ENCODE results near the gene FZD1. TPM values are rescaled to one million over a fixed set of nuclear protein-coding genes. Genes with fewer than 3 reads are reported as not detected.

Gene FZD1
- total RNA-seq, 4 donors from 2014 or later: 8.6 to 14.5 (median 10.4) TPM

DNA sequence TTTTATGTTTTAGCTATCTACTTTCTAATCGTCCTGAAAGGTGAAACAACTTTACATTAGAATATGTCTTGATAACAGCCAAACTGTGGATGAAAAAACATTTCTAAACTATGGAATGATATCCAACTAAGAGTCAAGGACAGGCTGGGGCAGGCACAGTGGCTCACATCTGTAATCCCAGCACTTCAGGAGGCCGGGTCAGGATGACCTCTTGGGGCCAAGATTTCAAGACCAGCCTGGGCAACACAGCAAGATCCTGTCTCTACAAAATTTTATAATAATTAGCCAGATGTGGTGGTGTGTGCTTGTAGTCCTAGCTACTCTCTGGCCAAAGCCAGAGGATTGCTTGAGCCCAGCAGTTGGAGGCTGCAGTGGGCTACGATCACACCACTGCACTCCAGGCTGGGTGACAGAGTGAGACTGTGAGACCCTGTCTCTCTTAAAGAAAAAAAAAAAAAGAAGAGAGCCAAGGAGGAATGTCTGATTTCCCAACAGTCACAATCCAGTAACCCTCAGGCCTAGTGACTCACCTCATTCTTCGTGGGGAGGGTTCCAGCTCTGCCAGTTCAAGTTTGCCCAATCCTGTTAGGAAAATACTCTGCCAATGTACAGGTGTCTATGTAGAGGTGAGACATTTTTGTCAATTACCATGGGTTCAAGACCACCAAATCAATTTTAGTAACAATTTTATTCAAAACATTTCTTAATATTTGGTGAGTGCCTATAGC is 14.6 kb upstream of the FZD1 start:
- H3K36me3 ChIP-seq: no peaks in the 10 kb centered on the region
- H3K27me3 ChIP-seq: no peaks in the 10 kb centered on the region
- DNase-seq: no peak
- peaks cover 3 to 23% (median 6%) of the 10 kb centered on the region in 3 donors for H3K4me1 ChIP-seq
- no peaks in the 10 kb centered on the region for H3K9me3 ChIP-seq
- 35 to 47% methylated on average over 4 of the region's 4 CpGs for WGBS, 2 donors
- TF ChIP-seq, protein P1, sequence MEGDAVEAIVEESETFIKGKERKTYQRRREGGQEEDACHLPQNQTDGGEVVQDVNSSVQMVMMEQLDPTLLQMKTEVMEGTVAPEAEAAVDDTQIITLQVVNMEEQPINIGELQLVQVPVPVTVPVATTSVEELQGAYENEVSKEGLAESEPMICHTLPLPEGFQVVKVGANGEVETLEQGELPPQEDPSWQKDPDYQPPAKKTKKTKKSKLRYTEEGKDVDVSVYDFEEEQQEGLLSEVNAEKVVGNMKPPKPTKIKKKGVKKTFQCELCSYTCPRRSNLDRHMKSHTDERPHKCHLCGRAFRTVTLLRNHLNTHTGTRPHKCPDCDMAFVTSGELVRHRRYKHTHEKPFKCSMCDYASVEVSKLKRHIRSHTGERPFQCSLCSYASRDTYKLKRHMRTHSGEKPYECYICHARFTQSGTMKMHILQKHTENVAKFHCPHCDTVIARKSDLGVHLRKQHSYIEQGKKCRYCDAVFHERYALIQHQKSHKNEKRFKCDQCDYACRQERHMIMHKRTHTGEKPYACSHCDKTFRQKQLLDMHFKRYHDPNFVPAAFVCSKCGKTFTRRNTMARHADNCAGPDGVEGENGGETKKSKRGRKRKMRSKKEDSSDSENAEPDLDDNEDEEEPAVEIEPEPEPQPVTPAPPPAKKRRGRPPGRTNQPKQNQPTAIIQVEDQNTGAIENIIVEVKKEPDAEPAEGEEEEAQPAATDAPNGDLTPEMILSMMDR (IDR thresholded peaks at IDR 0.05): no peak
- TF ChIP-seq POLR2A (IDR thresholded peaks at IDR 0.05): no peak
- intact Hi-C loops (cut with DNase I): no loop called here
- peak overlapping the region in 1 of 4 donors; percentile 57 for H3K27ac ChIP-seq
- no peak overlapping the region for H3K4me3 ChIP-seq

DNA sequence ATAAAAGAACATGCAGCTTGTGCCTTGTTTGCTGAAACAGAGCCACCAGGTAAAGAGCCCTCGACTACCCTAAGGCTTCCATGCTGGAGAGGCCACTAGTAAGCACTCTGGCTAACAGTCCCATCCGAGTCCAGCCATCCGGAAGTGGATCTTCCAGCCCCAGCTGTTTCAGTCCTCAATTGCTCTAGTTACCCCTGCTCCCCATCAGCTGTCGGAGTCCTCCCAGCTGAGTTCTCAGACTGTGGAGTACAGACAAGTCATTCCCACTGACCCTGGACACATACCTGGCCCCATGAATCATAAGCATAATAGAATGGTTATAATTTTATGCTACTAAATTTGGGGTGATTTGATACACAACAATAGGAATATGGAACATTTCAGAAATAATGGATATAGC is 13.5 kb upstream of the FZD1 start:
- intact Hi-C loops (cut with DNase I): no loop called here
- Histone ChIP-seq H3K4me3 (no peak overlapping the region), H3K27me3 (no peaks in the 10 kb centered on the region), H3K4me1 (peaks cover 3 to 23% (median 6%) of the 10 kb centered on the region in 3 donors), H3K9me3 (no peaks in the 10 kb centered on the region), H3K36me3 (no peaks in the 10 kb centered on the region), H3K27ac (no peak overlapping the region)
- no peak for TF ChIP-seq POLR2A (IDR thresholded peaks at IDR 0.05)
- TF ChIP-seq, protein P1 (IDR thresholded peaks at IDR 0.05): no peak
- DNase-seq: no peak
- 80 to 89% methylated on average over 3 to 4 of the region's 4 CpGs for WGBS, 2 donors

DNA sequence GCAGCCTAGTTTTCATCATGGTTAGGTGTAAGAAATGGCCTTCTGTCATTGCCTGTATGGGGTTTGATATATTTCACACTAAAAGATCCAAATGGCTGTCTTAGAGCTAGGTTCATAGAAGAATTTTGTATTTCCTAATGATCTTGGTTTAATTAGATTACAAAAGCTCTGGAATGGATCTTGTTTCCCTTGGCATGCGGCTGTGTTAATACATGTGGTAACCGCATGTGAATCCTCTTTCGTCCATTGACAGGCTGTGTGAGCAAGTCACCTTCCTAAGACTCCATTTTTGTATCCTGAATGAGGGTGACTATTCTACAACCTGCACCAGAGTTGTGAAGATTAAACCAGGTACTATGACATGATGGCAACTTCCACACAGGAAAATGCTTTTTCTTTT is 12.4 kb upstream of the FZD1 start:
- intact Hi-C loops (cut with DNase I): no loop called here

DNA sequence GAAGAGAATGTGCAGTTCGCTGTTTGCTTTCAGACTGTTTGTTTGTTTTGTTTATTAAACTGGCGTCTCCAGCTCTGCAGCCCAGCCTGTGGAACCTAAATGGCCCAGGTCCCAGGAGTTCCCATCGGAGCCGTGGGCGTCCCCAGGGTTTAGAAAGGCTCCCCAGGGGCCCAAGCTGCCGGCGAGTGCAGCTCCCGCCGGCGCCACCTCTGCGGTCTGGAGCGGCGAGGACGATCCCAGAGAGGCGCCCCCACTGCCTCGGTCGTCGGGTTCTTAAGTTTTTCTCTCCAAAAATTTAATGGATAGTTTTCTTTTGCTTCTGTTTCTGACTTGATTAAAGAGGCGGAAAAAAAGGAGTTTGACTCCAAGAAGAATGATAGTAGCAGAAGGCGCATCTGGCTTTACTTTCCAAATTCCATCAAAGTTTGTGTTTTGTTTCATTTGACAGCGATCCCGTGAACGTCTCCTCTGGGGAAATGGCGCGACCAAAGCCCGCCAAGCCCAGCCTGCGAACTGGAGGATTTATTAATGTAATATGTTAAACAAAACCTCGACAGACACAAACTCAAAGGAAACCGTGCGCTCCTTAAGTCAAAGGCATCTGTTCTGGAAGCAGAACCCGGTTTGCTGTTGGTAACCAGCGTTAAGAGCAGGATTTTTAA is 718 bp upstream of the FZD1 start:
- WGBS, 2 donors: 0 to 1% methylated on average over 31 to 32 of the region's 32 CpGs
- intact Hi-C loops (cut with DNase I): no loop called here
- DNase-seq: no peak
- Histone ChIP-seq H3K36me3 (no peaks in the 10 kb centered on the region), H3K27ac (peak overlapping the region; percentile 90 to 98 (median 96)), H3K9me3 (no peaks in the 10 kb centered on the region), H3K27me3 (no peaks in the 10 kb centered on the region), H3K4me1 (peaks cover 18 to 42% (median 22%) of the 10 kb centered on the region in 3 donors), H3K4me3 (peak overlapping the region; percentile 62 to 95 (median 70))
- no peak for TF ChIP-seq POLR2A (IDR thresholded peaks at IDR 0.05)
- TF ChIP-seq, protein P1 (IDR thresholded peaks at IDR 0.05): no peak

More for the DNA sequence above, 12.4 kb upstream of the FZD1 start:
- no peak overlapping the region for H3K27ac ChIP-seq
- 73 to 76% methylated on average over 3 of the region's 3 CpGs for WGBS, 2 donors
- H3K4me3 ChIP-seq: no peak overlapping the region
- no peaks in the 10 kb centered on the region for H3K36me3 ChIP-seq
- DNase-seq: no peak
- no peaks in the 10 kb centered on the region for H3K9me3 ChIP-seq
- H3K27me3 ChIP-seq: no peaks in the 10 kb centered on the region
- TF ChIP-seq, protein P1 (IDR thresholded peaks at IDR 0.05): no peak
- TF ChIP-seq POLR2A (IDR thresholded peaks at IDR 0.05): no peak
- peaks cover 3 to 23% (median 6%) of the 10 kb centered on the region in 3 donors for H3K4me1 ChIP-seq
